Measurements from ENCODE around the gene TMC7. TPM values are rescaled to one million over a fixed set of nuclear protein-coding genes. Genes with fewer than 3 reads are reported as not detected.

TMC7 gene
- total RNA-seq, 1 donor, result under 0.01 TPM

DNA sequence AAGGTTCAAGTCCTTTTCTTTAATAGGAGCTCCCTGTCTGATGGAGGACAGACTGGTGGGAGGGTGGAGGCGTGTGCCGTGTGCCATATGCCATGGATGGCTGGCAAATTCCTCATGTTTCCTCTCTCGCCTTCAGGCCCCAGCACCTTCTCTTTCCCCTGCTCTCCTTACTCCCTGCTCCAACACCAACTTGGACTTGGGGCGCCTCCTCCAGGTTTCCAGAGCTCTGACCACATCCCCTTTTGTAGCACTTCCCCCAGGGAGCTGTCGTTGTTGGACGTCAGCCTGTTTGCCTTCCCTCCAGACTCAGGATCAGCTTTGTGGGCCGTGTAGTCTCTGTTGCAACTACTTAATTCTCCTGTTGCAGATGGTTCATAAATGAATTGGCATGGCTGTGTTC is 30.7 kb downstream of the TMC7 start:
- H3K4me3 ChIP-seq (ENCODE audit: low read depth, low read length), result no peak overlapping the region
- TF ChIP-seq, protein P1, sequence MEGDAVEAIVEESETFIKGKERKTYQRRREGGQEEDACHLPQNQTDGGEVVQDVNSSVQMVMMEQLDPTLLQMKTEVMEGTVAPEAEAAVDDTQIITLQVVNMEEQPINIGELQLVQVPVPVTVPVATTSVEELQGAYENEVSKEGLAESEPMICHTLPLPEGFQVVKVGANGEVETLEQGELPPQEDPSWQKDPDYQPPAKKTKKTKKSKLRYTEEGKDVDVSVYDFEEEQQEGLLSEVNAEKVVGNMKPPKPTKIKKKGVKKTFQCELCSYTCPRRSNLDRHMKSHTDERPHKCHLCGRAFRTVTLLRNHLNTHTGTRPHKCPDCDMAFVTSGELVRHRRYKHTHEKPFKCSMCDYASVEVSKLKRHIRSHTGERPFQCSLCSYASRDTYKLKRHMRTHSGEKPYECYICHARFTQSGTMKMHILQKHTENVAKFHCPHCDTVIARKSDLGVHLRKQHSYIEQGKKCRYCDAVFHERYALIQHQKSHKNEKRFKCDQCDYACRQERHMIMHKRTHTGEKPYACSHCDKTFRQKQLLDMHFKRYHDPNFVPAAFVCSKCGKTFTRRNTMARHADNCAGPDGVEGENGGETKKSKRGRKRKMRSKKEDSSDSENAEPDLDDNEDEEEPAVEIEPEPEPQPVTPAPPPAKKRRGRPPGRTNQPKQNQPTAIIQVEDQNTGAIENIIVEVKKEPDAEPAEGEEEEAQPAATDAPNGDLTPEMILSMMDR (IDR thresholded peaks at IDR 0.05; ENCODE audit: insufficient read depth, low read depth, low read length), result no peak
- no peak for DNase-seq (ENCODE audit: low read depth)

GRCh38 chr16:19017179-19017578 is 33.4 kb downstream of the TMC7 start:
- H3K4me3 ChIP-seq (ENCODE audit: low read depth, low read length), result no peak overlapping the region
- DNase-seq (ENCODE audit: low read depth), result no peak
- TF ChIP-seq, protein P1 (IDR thresholded peaks at IDR 0.05; ENCODE audit: insufficient read depth, low read depth, low read length), result no peak

- DNase-seq (ENCODE audit: low read depth), result no peak
- no peak overlapping the region for H3K4me3 ChIP-seq (ENCODE audit: low read depth, low read length)
- TF ChIP-seq, protein P1 (IDR thresholded peaks at IDR 0.05; ENCODE audit: insufficient read depth, low read depth, low read length), result no peak
Measured at GRCh38 chr16:19020689-19021088, 37.0 kb downstream of the TMC7 start.

- TF ChIP-seq, protein P1 (IDR thresholded peaks at IDR 0.05; ENCODE audit: insufficient read depth, low read depth, low read length), result no peak
- no peak for DNase-seq (ENCODE audit: low read depth)
- H3K4me3 ChIP-seq (ENCODE audit: low read depth, low read length), result no peak overlapping the region
Measured at GRCh38 chr16:19021747-19022146, 38.0 kb downstream of the TMC7 start.

- no peak overlapping the region for H3K4me3 ChIP-seq (ENCODE audit: low read depth, low read length)
- DNase-seq (ENCODE audit: low read depth), result no peak
- TF ChIP-seq, protein P1 (IDR thresholded peaks at IDR 0.05; ENCODE audit: insufficient read depth, low read depth, low read length), result no peak
Measured at GRCh38 chr16:19027416-19027815, 43.7 kb downstream of the TMC7 start.

DNA sequence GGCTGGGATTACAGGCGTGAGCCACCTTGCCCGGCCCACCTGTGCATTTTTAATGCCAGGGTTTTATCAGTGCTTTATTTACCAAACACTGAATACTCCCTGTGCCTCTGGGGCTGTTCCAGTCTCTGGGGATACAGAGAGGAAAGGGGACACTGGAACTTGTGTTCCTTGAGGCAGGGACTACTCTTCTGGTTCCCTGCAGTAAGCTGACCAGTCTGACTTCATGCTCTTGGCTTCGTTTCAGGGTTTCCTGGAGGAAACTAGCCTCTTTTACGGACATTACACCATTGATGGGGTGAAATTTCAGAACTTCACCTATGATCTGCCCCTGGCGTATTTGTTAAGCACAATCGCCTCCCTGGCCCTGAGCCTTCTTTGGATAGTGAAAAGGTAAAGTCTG is 46.2 kb downstream of the TMC7 start:
- TF ChIP-seq, protein P1 (IDR thresholded peaks at IDR 0.05; ENCODE audit: insufficient read depth, low read depth, low read length), result no peak

GRCh38 chr16:19031738-19032137 is 48.0 kb downstream of the TMC7 start:
- H3K4me3 ChIP-seq (ENCODE audit: low read depth, low read length), result no peak overlapping the region
- DNase-seq (ENCODE audit: low read depth), result no peak
- TF ChIP-seq, protein P1 (IDR thresholded peaks at IDR 0.05; ENCODE audit: insufficient read depth, low read depth, low read length), result no peak

More for the DNA sequence above, 46.2 kb downstream of the TMC7 start:
- no peak overlapping the region for H3K4me3 ChIP-seq (ENCODE audit: low read depth, low read length)
- DNase-seq (ENCODE audit: low read depth), result no peak

Measured in fibroblast of villous mesenchyme (primary cell).